ENCODE data around the gene UBE2Q2. TPM values are rescaled to one million over a fixed set of nuclear protein-coding genes. Genes with fewer than 3 reads are reported as not detected.
"Not testable (repeated sequence)": the region's sequence is repeated elsewhere in the genome, so short reads cannot be mapped to it uniquely, and the experiment has no call there.

UBE2Q2 gene
- total RNA-seq, 1 experiment from 2014 or later, result 41.9 TPM

DNA sequence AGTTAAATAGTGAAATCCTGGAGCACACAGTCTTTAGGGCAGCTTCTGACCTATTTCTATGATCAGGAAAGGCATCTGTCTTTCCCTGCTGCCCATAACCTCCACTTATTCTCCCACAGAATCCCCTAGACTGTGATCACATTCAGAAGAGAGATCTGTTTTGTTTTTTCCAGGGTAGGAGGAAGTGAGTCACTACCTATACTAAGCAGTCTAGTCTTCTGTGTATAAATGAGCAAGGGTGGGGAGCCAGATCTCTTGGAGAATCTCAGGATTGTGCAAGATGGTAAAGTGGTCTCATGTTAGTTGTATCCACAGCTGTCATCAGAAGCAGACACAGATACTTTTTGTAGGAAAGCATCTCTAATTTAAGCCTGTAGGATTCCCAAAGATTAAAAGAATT, 48.6 kb downstream of the UBE2Q2 start:
- peaks cover 15% of the 10 kb centered on the region for H3K36me3 ChIP-seq
- DNase-seq, result peak; percentile 14
- no peak overlapping the region for H3K4me3 ChIP-seq
- no peaks in the 10 kb centered on the region for H3K9me3 ChIP-seq
- no peaks in the 10 kb centered on the region for H3K27me3 ChIP-seq

DNA sequence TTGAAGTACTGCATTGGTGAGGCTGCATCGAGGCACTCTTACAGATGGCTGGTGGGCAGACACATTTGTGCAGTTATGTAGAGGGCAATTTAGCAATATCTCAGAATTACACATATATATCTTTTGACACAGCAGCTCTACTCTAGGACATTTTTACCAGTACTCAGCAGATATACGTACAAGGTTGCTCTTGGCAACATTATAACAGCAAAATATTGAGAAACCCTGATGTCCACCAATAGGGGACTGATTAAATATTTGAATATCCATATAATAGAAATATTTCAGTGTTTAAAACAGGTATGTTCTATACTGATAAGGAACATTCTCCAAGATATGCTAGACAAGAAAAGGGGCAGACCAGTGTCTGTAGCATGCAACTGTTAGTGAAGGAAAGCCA, 52.5 kb downstream of the UBE2Q2 start:
- Histone ChIP-seq H3K9me3 (no peaks in the 10 kb centered on the region), H3K4me3 (no peak overlapping the region), H3K36me3 (peaks cover 17% of the 10 kb centered on the region), H3K27me3 (no peaks in the 10 kb centered on the region)
- DNase-seq, result no peak

DNA sequence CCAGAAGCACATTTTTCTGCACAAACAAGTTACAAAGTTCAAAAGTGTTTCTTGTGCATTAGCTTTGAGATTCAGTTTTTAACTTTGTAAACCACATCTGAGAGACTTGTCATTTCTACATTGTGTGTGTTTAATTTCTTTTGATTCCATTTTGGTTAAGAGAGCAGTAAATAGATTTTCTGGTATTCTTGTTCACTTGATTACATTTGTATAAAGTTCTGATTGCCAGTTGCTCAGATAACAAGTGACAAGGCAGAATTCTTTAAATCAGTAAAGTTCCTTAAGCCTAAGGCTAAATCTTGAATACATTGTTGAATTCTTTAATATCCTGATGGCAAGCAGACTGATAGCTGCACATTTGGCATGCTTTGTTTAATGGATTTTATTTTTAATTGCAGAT, 57.3 kb downstream of the UBE2Q2 start:
- H3K4me3 ChIP-seq, result no peak overlapping the region
- no peaks in the 10 kb centered on the region for H3K27me3 ChIP-seq
- H3K36me3 ChIP-seq, result peaks cover 21% of the 10 kb centered on the region
- no peak for DNase-seq
- H3K9me3 ChIP-seq, result no peaks in the 10 kb centered on the region

DNA sequence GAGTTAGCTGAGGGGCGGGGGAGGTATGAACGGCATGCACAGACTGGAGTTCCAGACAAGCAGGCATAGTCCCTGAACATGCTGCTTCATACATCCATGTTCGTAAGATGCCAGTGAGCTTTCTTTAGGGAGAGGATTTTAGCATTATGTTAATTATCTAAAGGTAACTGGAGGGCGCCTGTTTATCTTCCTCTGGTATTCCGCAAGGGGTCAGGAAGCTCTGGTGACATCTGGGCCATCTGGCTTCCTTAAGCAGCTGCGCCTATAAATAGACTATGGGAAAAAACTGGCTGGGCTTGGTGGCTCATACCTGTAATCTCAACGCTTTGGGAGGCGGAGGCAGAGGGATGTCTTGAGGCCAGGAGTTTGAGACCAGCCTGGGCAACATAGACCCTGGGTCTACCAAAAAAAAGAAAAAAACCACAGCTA, 58.9 kb downstream of the UBE2Q2 start:
- H3K27me3 ChIP-seq, result no peaks in the 10 kb centered on the region
- no peaks in the 10 kb centered on the region for H3K9me3 ChIP-seq
- peaks cover 31% of the 10 kb centered on the region for H3K36me3 ChIP-seq
- no peak for DNase-seq
- H3K4me3 ChIP-seq, result no peak overlapping the region

DNA sequence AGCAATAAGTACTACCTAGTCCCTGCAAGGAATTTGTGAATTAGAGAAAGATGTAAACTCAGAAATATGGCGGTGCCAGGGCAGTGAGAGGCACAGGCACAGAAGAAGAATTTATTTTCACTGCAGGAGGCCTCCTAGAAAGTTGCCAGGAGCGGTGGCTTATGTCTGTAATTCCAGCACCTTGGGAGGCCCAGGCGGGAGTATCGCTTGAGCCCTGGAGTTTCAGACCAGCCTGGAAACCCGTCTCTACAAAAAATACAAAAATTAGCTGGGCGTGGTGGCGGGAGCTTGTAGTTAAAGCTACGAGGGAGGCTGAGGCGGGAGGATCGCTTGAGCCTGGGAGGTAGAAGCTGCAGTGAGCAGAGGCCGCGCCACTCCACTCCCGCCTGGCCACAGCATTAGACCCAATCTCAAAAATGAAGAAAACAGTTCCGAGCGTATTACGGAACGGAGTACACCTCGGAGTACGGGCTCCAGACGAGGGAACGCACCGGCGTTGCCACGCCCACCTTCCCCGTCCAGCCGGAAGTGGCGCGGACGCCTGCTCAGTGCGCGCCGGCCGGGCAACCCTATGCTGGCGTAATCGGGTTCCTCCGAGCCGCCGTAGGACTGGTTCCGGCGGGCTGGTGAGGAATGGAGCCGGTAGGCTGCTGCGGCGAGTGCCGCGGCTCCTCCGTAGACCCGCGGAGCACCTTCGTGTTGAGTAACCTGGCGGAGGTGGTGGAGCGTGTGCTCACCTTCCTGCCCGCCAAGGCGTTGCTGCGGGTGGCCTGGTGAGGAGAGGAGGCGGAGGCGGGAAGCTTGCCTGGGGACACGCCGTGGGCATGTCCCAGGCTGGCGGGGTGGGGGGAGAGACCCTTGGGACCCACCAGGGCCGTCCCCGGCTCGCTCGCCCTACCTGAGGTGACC, 60.3 kb downstream of the UBE2Q2 start, which contains the start of gene FBXO22:
FBXO22 (plus strand) TSS at position 548 of the 909 bp plus-strand sequence; CDS start at position 634, 86 bp downstream.
- peak within 1 kb of the TSS; percentile 97 for H3K4me3 ChIP-seq
- no peaks in the 10 kb centered on the region for H3K9me3 ChIP-seq
- DNase-seq, result peak; percentile 96
- H3K36me3 ChIP-seq, result peaks cover 34% of the 10 kb centered on the region
- no peaks in the 10 kb centered on the region for H3K27me3 ChIP-seq

DNA sequence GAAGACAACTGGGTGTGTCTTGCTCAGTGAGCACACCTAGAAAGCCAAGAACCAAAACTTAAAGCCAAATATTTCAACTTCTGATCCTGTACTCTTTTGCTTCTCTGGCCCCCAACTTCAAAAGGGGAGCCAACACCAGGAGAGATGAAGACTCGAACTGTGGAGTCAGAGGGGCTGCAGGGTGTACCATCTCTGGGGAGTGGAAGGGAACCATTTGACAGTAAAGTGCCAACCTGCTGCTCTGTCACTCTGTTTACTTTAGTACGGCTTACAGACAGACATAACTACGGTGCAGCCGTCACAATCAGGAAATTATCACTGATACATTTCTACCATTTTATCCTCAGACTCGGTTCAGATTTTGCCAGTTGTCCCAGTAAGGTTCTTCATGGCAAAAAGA, 62.0 kb downstream of the UBE2Q2 start:
- Histone ChIP-seq H3K27me3 (no peaks in the 10 kb centered on the region), H3K4me3 (no peak overlapping the region; the same call in 1 of the 2 replicates), H3K9me3 (peaks cover under 1% of the 10 kb centered on the region), H3K36me3 (peaks cover 44% of the 10 kb centered on the region)
- DNase-seq, result no peak

DNA sequence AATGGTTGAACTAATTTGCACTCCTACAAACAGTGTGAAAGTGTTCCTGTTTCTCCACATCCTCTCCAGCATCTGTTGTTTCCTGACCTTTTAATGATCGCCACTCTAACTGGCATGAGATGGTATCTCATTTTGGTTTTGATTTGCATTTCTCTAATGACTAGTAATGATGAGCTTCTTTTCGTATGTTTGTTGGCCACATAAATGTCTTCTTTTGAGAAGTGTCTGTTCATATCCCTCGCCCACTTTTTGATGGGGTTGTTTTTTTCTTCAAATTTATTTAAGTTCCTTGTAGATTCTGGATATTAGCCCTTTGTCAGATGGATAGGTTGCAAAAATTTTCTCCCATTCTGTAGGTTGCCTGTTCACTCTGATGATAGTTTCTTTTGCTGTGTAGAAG, 67.1 kb downstream of the UBE2Q2 start:
- not testable (repeated sequence) for H3K4me3 ChIP-seq, H3K9me3 ChIP-seq, DNase-seq, H3K27me3 ChIP-seq
- peaks cover 59% of the 10 kb centered on the region for H3K36me3 ChIP-seq

DNA sequence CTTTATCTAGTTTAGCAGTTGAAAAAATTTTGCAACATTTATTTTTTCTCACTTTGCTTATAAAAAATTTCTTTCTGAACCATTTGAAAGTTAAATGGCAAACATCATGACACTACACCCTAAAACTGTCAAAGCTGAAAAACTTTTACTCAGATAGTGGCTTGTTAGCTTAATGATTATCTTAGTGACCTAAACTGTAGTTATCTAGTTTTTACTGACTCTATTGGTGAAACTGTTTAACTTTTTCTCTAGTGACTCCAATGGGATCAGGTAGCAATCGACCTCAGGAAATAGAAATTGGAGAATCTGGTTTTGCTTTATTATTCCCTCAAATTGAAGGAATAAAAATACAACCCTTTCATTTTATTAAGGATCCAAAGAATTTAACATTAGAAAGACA, 73.7 kb downstream of the UBE2Q2 start:
- Histone ChIP-seq H3K36me3 (peaks cover 61% of the 10 kb centered on the region), H3K4me3 (no peak overlapping the region), H3K27me3 (no peaks in the 10 kb centered on the region), H3K9me3 (no peaks in the 10 kb centered on the region; the same call in 1 of the 2 replicates)
- DNase-seq, result no peak

DNA sequence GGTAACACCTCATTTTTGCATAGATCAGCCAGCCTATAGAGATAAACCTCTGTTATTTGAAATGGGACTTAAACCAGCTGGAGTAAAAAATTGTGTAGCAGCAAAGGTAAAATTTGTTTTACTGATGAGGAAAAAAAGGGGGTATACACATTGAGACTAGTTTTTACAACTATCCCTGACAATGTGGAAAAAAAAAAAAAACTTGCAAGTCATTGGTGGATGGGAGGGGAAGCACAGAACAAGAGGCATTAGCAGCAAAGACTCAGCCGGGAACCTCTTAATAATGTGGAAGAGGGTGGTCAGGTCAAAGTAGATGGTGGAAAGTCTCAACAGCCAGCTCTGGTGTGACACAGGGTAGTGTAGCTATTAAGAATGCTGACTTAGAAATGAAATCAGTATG, 74.9 kb downstream of the UBE2Q2 start:
- Histone ChIP-seq H3K4me3 (no peak overlapping the region), H3K9me3 (no peaks in the 10 kb centered on the region), H3K27me3 (no peaks in the 10 kb centered on the region), H3K36me3 (peaks cover 50% of the 10 kb centered on the region)
- DNase-seq, result no peak

DNA sequence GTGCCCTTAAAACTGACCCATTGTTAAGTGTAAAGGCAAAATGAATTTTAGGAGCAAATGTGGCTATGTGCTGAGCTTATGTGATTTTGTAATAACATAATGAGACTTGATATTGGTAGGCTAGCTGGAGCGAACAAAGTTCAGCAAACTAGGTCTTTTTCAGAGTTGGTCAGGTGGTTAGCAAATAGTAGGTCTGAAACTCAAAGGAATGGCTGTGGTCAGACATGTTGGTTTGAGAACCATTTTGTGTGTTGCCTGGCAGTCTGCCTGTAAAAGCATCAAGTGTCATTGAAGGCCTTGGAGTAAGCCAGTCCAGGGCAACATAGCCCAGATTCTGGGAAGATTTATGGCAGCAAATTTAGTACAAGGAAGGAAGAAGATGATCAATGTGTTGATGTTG, 76.8 kb downstream of the UBE2Q2 start:
- peaks cover 42% of the 10 kb centered on the region for H3K36me3 ChIP-seq
- H3K27me3 ChIP-seq, result no peaks in the 10 kb centered on the region
- no peaks in the 10 kb centered on the region for H3K9me3 ChIP-seq
- H3K4me3 ChIP-seq, result no peak overlapping the region
- no peak for DNase-seq

DNA sequence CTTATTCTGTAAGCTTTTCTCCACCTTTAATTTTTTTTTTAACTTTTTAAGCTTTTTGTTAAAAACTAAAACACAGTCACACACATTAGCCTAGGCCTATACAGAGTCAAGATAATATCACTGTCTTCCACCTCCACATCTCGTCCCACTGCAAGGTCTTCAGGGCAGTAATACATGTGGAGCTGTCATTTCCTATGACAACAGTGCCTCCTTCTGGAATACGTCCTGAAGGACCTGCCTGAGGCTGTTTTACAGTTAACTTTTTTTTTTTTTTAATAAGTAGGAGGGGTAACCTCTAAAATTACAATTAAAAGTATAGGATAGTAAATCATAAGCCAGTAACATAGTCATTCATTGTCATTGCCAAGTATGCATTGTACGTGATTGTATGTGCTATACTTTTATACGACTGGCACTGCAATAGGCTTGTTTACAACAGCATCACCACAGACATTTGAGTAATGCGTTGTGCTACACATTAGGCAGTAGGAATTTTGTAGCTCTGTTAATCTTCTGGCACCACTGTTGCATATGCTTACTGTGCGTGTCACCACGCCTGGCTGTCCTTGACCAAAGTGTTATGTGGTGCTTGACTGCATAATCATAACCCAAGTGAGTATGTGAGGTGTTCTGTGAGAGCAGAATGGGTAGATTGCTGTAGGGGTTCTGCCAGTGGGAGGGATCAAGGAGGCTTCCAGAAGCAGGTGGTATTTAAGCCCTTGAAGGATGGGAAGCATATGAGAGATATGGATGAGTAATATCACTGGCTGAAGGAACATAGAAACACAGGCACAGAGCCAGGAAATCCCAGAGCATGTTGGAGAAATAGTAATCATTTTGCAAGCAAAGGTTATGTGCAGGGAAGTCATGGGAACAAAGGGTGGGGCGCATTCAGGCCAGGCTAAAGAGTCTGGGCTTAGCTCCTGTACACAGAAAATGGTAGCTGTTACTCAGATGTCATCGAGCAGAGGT, 78.8 kb downstream of the UBE2Q2 start:
- H3K4me3 ChIP-seq, result no peak overlapping the region
- no peaks in the 10 kb centered on the region for H3K9me3 ChIP-seq
- DNase-seq, result peak; percentile 80
- H3K36me3 ChIP-seq, result peaks cover 37% of the 10 kb centered on the region
- no peaks in the 10 kb centered on the region for H3K27me3 ChIP-seq

DNA sequence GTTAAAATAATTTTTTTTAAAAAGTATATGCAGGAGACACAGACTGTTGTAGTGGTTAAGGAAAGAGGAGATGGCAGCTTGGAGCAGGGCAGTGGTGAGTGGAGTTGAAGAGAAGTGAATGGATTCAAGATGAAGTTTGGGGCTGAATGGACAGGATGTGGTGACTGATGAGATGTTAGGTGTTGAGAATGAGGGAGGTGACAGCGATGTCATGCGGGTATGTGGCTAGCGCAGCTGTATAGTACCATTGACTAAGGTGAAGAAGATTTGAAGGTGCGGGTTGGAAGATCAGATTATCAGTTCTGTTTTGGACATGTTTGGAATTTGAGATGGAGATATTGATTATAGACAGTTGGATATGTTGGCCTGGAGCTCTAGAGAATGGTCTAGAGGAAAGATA, 80.5 kb downstream of the UBE2Q2 start:
- H3K36me3 ChIP-seq, result peaks cover 26% of the 10 kb centered on the region
- no peaks in the 10 kb centered on the region for H3K9me3 ChIP-seq
- no peak overlapping the region for H3K4me3 ChIP-seq
- DNase-seq, result no peak
- no peaks in the 10 kb centered on the region for H3K27me3 ChIP-seq

DNA sequence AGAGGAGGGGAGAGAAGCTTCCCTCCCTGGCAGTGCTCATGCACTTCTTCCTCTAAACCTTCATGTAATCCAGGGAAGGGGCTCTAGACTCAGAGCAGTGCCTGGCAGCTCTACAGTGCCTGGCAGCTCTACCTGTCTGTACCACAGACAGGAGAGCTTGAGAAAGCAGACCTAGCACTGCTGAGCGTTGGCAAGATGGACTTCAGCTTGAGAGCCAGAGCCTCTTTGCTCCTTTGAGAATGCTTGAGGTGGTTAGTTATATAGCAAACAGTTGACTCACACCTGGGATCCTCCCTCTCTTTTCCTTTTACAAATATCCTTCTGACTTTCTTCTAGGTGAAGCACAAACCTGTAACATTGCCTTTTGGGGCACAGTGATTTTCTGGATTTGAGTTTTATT, 81.3 kb downstream of the UBE2Q2 start:
- no peaks in the 10 kb centered on the region for H3K9me3 ChIP-seq
- peaks cover 20% of the 10 kb centered on the region for H3K36me3 ChIP-seq
- DNase-seq, result no peak
- no peak overlapping the region for H3K4me3 ChIP-seq
- H3K27me3 ChIP-seq, result no peaks in the 10 kb centered on the region

DNA sequence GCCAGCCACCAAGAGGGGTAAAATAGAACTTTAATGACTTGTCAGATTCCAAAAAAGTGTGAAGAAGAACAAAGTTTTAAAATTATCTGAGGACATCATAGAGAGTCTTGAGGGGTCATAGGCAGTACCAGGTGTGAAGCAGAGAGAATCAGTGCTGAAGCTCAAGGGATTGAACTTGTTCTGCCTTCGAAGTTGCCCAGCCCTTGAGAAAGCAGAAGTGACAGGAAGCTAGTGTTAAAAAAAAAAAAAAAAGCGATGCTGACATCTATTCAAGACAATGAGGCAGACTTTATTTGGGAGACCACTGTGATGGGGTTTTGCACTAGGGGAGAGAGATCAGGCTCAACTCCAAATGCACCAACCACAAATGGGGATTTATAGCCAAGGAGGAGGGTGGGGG, 82.2 kb downstream of the UBE2Q2 start:
- H3K4me3 ChIP-seq, result no peak overlapping the region
- no peak for DNase-seq
- H3K9me3 ChIP-seq, result no peaks in the 10 kb centered on the region
- H3K36me3 ChIP-seq, result peaks cover 19% of the 10 kb centered on the region
- H3K27me3 ChIP-seq, result no peaks in the 10 kb centered on the region

DNA sequence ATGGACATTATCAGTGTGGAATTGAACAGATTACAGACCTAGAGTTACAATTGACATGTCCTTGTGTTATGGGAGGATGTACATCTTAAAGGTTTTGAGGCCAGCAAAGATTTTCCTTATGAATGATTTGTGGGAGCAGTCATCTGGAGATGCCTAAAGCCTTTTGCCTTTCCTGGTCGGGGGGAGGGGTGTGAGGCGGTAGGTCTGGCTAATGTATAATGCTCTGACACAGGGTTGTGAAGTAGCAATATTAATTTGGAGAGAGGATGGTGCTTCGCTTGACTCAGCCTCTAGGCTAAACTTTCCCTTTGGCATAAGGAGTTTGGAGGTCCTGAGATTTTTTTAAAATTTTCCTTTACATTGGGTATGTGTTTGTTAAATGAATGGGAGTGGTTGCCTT, 83.7 kb downstream of the UBE2Q2 start:
- no peak overlapping the region for H3K4me3 ChIP-seq
- DNase-seq, result no peak
- H3K36me3 ChIP-seq, result peaks cover 23% of the 10 kb centered on the region
- no peaks in the 10 kb centered on the region for H3K27me3 ChIP-seq
- no peaks in the 10 kb centered on the region for H3K9me3 ChIP-seq

DNA sequence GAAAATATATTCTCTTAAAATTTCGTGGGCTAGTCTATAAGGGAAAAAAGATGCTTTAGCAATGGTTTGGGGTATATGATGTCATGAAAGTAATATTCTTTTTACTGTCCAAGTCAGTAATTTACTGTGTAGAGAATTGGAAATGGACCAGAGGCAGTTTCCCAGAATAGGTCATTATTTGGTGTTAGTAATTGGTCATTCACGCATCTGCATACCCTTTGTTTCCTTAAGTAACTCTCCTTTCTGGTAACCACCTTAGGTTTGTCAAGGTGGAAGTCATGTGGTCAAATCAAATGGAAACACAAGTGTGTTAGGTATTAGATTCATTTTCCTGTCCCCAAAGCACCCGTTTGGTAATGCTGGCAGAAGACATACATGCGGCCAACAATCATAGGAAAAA, 84.4 kb downstream of the UBE2Q2 start:
- H3K27me3 ChIP-seq, result no peaks in the 10 kb centered on the region
- H3K36me3 ChIP-seq, result peaks cover 29% of the 10 kb centered on the region
- DNase-seq, result no peak
- H3K4me3 ChIP-seq, result no peak overlapping the region
- no peaks in the 10 kb centered on the region for H3K9me3 ChIP-seq

All from MG63 (cell line).